Esophagus squamous epithelium (tissue), 5 donors: ENCODE data around the gene GREB1L. TPM values are rescaled to one million over a fixed set of nuclear protein-coding genes. Genes with fewer than 3 reads are reported as not detected.

Source experiments
- DNase-seq: peaks from one replicate; lab custom pipeline; 2025; lab: John Stamatoyannopoulos, UW
- H3K27ac ChIP-seq, 4 donors: fragments of 200-600 bp; sonication (generic); one replicate each; pipeline ENCODE4 v1.5.1; 2016 to 2019; ENCODE audit warnings: mild to moderate bottlenecking in 1 of 4
- H3K27me3 ChIP-seq, 4 donors: fragments of 200-600 bp; sonication (generic); 1 replicate in 3 of 4; 2 replicates in 1 of 4; pipeline versions ENCODE4 v1.5.1 to v1.6.0; 2017 to 2021; ENCODE audit warnings: antibody characterized with exemption in 1 of 4
- H3K36me3 ChIP-seq, 3 donors: fragments of 200-600 bp; sonication (generic); one replicate each; pipeline ENCODE4 v1.5.1; 2016 to 2019
- H3K4me1 ChIP-seq, 3 donors: fragments of 200-600 bp; sonication (generic); one replicate each; pipeline ENCODE4 v1.5.1; 2017 to 2019
- H3K4me3 ChIP-seq, 4 donors: fragments of 200-600 bp; sonication (generic); 1 replicate in 3 of 4; 2 replicates in 1 of 4; pipeline ENCODE4 v1.5.1; 2016 to 2019; ENCODE audit warnings: mild to moderate bottlenecking in 2 of 4, moderate library complexity in 1 of 4
- H3K9me3 ChIP-seq, 3 donors: fragments of 200-600 bp; sonication (generic); one replicate each; pipeline ENCODE4 v1.5.1; 2016 to 2019
- POLR2A ChIP-seq, 4 donors: fragments of 450-650 bp; IDR thresholded peaks; one replicate each; pipeline ENCODE4 v1.6.1; 2017; ENCODE audit warnings: antibody characterized with exemption in 4 of 4, mild to moderate bottlenecking in 4 of 4, moderate library complexity in 3 of 4
- WGBS, 2 donors: methylation state at CpG; one replicate each; pipeline ENCODE4 v1.1.5; 2018; 5-methylcytosine and 5-hydroxymethylcytosine counted together
- intact Hi-C: fragments of 100-400 bp; cut with DNase I; formaldehyde crosslinking; loops from one replicate; pipeline ENCODE4 v1.15.0; 2022
- total RNA-seq, 4 donors: library from RNA; depleted of rRNA; stranded (reverse); fragments of >200 nt; gene quantifications; one replicate each; pipeline ENCODE4 v1.1.0, GENCODE V29; 2016
- TF ChIP-seq, protein P1 (sequence below), 6 experiments: fragments of 450-650 bp in 4 of 6; fragments of 200-600 bp in 2 of 6; sonication (generic) in 2 of 6; IDR thresholded peaks; one replicate each; pipeline ENCODE4 v1.5.1; 2016 to 2019; ENCODE audit warnings: antibody characterized with exemption in 6 of 6, mild to moderate bottlenecking in 4 of 6, moderate library complexity in 4 of 6
- donor health status: DM: yes; HTN: yes; CAD: no.

The GREB1L gene
- total RNA-seq, 4 donors from 2014 or later: 0.12 to 0.95 (median 0.66) TPM; not detected in 1

DNA sequence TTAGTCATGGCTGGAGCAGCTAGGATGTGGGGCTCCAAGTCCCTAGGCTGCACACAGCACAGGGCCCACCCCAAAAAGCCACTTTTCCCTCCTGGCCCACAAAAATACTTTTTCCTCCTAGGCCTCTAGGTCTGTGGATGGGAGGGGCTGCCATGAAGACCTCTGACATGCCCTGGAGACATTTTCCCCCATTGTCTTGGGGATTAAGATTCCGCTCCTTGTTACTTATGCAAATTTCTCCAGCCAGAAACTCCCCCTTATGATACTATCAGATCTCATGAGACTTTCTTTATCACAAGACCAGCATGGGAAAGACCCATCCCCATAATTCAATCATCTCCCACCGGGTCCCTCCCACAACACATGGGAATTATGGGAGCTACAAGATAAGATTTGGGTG is 232.6 kb downstream of the GREB1L start:
- no peaks in the 10 kb centered on the region for H3K4me1 ChIP-seq
- intact Hi-C loops: no loop called here
- TF ChIP-seq, protein P1, sequence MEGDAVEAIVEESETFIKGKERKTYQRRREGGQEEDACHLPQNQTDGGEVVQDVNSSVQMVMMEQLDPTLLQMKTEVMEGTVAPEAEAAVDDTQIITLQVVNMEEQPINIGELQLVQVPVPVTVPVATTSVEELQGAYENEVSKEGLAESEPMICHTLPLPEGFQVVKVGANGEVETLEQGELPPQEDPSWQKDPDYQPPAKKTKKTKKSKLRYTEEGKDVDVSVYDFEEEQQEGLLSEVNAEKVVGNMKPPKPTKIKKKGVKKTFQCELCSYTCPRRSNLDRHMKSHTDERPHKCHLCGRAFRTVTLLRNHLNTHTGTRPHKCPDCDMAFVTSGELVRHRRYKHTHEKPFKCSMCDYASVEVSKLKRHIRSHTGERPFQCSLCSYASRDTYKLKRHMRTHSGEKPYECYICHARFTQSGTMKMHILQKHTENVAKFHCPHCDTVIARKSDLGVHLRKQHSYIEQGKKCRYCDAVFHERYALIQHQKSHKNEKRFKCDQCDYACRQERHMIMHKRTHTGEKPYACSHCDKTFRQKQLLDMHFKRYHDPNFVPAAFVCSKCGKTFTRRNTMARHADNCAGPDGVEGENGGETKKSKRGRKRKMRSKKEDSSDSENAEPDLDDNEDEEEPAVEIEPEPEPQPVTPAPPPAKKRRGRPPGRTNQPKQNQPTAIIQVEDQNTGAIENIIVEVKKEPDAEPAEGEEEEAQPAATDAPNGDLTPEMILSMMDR (IDR thresholded peaks at IDR 0.05): no peak
- TF ChIP-seq POLR2A (IDR thresholded peaks at IDR 0.05): no peak
- H3K4me3 ChIP-seq: no peak overlapping the region
- no peak for DNase-seq
- no peaks in the 10 kb centered on the region for H3K27me3 ChIP-seq
- no peaks in the 10 kb centered on the region for H3K9me3 ChIP-seq
- H3K36me3 ChIP-seq: no peaks in the 10 kb centered on the region
- H3K27ac ChIP-seq: no peak overlapping the region
- 75 to 85% methylated on average over 2 of the region's 2 CpGs for WGBS, 2 donors

DNA sequence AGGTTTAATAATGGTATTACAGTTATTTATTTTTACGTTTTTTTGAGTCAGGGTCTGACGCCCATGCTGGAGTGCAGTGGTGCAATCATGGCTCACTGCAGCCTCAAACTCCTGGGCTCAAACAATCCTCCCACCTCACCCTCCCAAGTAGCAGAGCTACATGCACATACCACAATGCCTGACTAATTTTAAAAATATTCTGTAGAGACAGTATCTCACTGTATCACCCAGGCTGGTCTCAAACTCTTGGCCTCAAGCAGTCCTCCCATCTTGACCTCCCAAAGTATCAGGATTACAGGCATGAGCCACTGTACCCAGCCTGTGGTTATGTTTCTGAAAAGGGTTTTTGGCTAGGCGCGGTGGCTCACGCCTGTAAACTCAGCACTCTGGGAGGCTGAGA is 237.7 kb downstream of the GREB1L start:
- intact Hi-C loops: no loop called here
- Histone ChIP-seq H3K36me3 (no peaks in the 10 kb centered on the region), H3K4me3 (no peak overlapping the region)

DNA sequence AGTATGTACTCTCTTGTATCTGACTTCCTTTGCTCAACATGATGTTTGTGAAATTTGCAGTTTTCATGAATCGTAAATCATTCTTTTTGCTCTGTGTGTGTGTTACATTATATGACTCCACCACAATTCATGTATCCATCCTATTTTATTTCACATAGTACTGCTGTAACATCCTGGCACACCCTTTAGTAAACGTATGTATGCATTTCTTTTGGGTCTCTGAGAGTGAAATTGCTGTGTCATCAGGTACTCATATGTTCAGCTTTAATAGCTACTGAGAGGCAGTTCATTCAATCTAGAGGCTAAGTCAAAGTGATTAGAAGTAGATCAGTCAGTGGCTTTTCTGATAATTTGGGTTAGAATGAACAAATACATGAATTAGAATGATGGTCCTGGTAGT is 239.7 kb downstream of the GREB1L start:
- no peak overlapping the region for H3K4me3 ChIP-seq
- no peaks in the 10 kb centered on the region for H3K9me3 ChIP-seq
- no peak for DNase-seq
- no peak overlapping the region for H3K27ac ChIP-seq
- TF ChIP-seq POLR2A (IDR thresholded peaks at IDR 0.05): no peak
- TF ChIP-seq, protein P1 (IDR thresholded peaks at IDR 0.05): no peak
- 59 to 60% methylated on average over 2 of the region's 2 CpGs for WGBS, 2 donors
- no peaks in the 10 kb centered on the region for H3K36me3 ChIP-seq
- intact Hi-C loops: no loop called here
- no peaks in the 10 kb centered on the region for H3K4me1 ChIP-seq
- H3K27me3 ChIP-seq: no peaks in the 10 kb centered on the region

More for the DNA sequence above, 237.7 kb downstream of the GREB1L start:
- 87 to 90% methylated on average over 2 to 4 of the region's 5 CpGs for WGBS, 2 donors
- no peak for DNase-seq
- no peak overlapping the region for H3K27ac ChIP-seq
- no peaks in the 10 kb centered on the region for H3K27me3 ChIP-seq
- TF ChIP-seq POLR2A (IDR thresholded peaks at IDR 0.05): no peak
- TF ChIP-seq, protein P1 (IDR thresholded peaks at IDR 0.05): no peak
- no peaks in the 10 kb centered on the region for H3K9me3 ChIP-seq
- no peaks in the 10 kb centered on the region for H3K4me1 ChIP-seq

DNA sequence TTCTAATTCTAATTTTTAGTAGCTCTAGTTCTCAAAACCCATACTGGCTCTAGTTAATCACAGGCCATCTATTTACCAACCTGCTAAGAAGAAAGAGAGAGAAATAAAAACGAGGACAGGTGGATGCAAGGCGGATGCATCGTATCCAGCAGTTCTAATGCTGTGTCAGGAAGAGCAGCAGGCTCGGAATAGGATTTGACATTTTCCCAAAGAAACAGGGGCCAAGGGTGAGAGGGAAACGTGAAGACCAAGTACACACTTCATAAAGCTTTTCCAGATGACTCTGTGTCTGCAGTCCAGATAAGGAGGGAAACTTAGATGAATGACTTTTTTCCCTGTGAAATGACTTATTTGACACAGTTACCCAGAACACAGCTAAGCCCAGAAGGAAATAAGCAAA is 241.0 kb downstream of the GREB1L start:
- Histone ChIP-seq H3K4me3 (no peak overlapping the region), H3K27ac (no peak overlapping the region), H3K27me3 (no peaks in the 10 kb centered on the region), H3K36me3 (no peaks in the 10 kb centered on the region), H3K9me3 (no peaks in the 10 kb centered on the region), H3K4me1 (no peaks in the 10 kb centered on the region)
- intact Hi-C loops: no loop called here
- WGBS, 2 donors: 65 to 68% methylated on average over 5 of the region's 5 CpGs
- no peak for DNase-seq
- TF ChIP-seq, protein P1 (IDR thresholded peaks at IDR 0.05): no peak
- TF ChIP-seq POLR2A (IDR thresholded peaks at IDR 0.05): no peak

DNA sequence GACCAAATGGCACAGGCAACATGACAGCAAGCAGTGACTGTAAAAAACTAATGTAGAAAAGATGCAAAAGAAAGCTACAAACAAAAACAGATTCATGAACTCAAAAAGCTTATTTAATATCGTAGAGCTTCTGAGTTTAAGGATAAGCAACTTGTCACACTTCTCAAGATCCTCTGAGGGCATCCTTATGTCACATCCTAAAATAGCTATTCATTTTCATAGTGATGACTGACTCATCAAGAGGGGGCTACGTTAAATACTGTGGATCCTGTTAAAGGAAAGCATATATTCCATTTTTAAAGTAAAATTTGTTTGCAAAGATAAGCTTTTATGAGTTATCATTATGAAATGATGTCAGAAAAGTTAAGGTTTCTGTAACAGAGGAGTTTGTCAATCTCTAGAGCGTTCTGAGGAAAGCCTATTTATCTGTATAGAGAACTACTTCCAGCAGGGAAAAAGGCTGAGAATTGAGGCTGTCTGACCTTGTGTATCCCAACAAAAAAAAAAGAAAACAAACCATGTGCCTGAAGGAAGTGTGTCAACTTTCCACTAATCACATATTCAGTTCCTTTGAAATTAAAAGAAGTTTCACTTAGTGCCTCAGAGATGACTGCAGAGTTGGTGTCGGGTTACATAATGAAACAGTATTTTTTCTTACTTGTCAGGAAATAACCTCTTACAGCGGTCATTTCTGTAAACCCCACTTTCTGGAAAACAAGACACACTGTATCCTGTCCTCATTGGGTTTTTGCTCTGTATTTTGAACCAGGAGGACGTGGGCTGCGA is 243.0 kb downstream of the GREB1L start:
- Histone ChIP-seq H3K36me3 (no peaks in the 10 kb centered on the region), H3K27me3 (no peaks in the 10 kb centered on the region), H3K4me3 (no peak overlapping the region), H3K9me3 (no peaks in the 10 kb centered on the region), H3K27ac (no peak overlapping the region), H3K4me1 (no peaks in the 10 kb centered on the region)
- no peak for DNase-seq
- TF ChIP-seq POLR2A (IDR thresholded peaks at IDR 0.05): no peak
- TF ChIP-seq, protein P1 (IDR thresholded peaks at IDR 0.05): no peak
- intact Hi-C loops: no loop called here
- 57 to 69% methylated on average over 6 to 7 of the region's 7 CpGs for WGBS, 2 donors
